HepG2 (cell line): ENCODE results near the gene GHRL. TPM values are rescaled to one million over a fixed set of nuclear protein-coding genes. Genes with fewer than 3 reads are reported as not detected.

Experiments used
- ISL2 ChIP-seq: sonication (generic); formaldehyde crosslinking; IDR thresholded peaks from 2 replicates; pipeline ENCODE4 v1.5.0; 2020; ENCODE audit warnings: missing genetic modification reagents
- MYC ChIP-seq: sonication (generic); formaldehyde crosslinking; IDR thresholded peaks from 2 replicates; pipeline ENCODE4 v1.9.0; 2021; ENCODE audit warnings: missing genetic modification reagents, borderline replicate concordance
- TEAD2 ChIP-seq: sonication (generic); formaldehyde crosslinking; IDR thresholded peaks from 2 replicates; pipeline ENCODE4 v1.9.0; 2021; ENCODE audit warnings: missing genetic modification reagents
- ZNF121 ChIP-seq: sonication (generic); formaldehyde crosslinking; IDR thresholded peaks from 2 replicates; pipeline ENCODE4 v1.5.0; 2020; ENCODE audit warnings: mild to moderate bottlenecking, missing genetic modification reagents
- ZNF138 ChIP-seq: sonication (generic); formaldehyde crosslinking; IDR thresholded peaks from 2 replicates; pipeline ENCODE4 v1.5.0; 2020; ENCODE audit warnings: mild to moderate bottlenecking, low read depth, missing genetic modification reagents
- ZNF343 ChIP-seq: sonication (generic); formaldehyde crosslinking; IDR thresholded peaks from 2 replicates; pipeline ENCODE4 v1.4.0; 2020; ENCODE audit warnings: mild to moderate bottlenecking, missing genetic modification reagents
- ZNF451 ChIP-seq: sonication (generic); formaldehyde crosslinking; IDR thresholded peaks from 2 replicates; pipeline ENCODE4 v1.5.0; 2020; ENCODE audit warnings: mild to moderate bottlenecking, missing genetic modification reagents
- ZZZ3 ChIP-seq: sonication (generic); formaldehyde crosslinking; IDR thresholded peaks from 2 replicates; pipeline ENCODE4 v1.4.0; 2020; ENCODE audit warnings: missing genetic modification reagents, mild to moderate bottlenecking, borderline replicate concordance
- polyA plus RNA-seq, 8 experiments: library from polyadenylated mRNA; depleted of rRNA in 3 of 8; stranded (reverse) in 7 of 8; unstranded in 1 of 8; fragments of >200 nt; fragmentation: Illumina TruSeq in 4 of 8; extraction: Trizol in 4 of 8; gene quantifications; 2 replicates each; pipeline versions ENCODE4 v1.2.1 to v1.2.3, GENCODE V29; 2011 to 2016; ENCODE audit warnings: low read depth in 4 of 8, missing spikeins in 1 of 8, mixed read lengths in 1 of 8; ENCODE audit not compliant: insufficient read depth in 1 of 8
- total RNA-seq, 5 experiments: library from RNA; depleted of rRNA; stranded (reverse); fragments of >200 nt; fragmentation: Illumina TruSeq; extraction: Trizol; gene quantifications; 2 replicates each; pipeline ENCODE4 v1.2.3, GENCODE V29; 2016; ENCODE audit warnings: low read depth in 1 of 5
- TF ChIP-seq, protein P1 (sequence below): sonication (generic); formaldehyde crosslinking; IDR thresholded peaks from 2 replicates; pipeline ENCODE4 v1.4.0; 2020; ENCODE audit warnings: mild to moderate bottlenecking, missing genetic modification reagents
- TF ChIP-seq, protein P2 (sequence below): sonication (generic); formaldehyde crosslinking; IDR thresholded peaks from 2 replicates; pipeline ENCODE4 v1.9.0; 2021; ENCODE audit warnings: missing genetic modification reagents, mild to moderate bottlenecking, borderline replicate concordance
- TF ChIP-seq, protein P3 (sequence below): sonication (generic); formaldehyde crosslinking; IDR thresholded peaks from 2 replicates; pipeline ENCODE4 v1.5.1; 2020; ENCODE audit warnings: missing genetic modification reagents, mild to moderate bottlenecking, borderline replicate concordance
- TF ChIP-seq, protein P4 (sequence below): sonication (generic); formaldehyde crosslinking; IDR thresholded peaks from 2 replicates; pipeline ENCODE4 v1.4.0; 2020; ENCODE audit warnings: mild to moderate bottlenecking, missing genetic modification reagents
- TF ChIP-seq, protein P5 (sequence below): sonication (generic); formaldehyde crosslinking; IDR thresholded peaks from 2 replicates; pipeline ENCODE4 v1.4.0; 2020; ENCODE audit warnings: missing genetic modification reagents, mild to moderate bottlenecking, borderline replicate concordance

The GHRL gene
- total and polyA plus RNA-seq, 2 of the 13 experiments (the other 11 are each of a cell fraction or from before 2014, with no cell fraction given), result 0.09 TPM; not detected in 1

DNA sequence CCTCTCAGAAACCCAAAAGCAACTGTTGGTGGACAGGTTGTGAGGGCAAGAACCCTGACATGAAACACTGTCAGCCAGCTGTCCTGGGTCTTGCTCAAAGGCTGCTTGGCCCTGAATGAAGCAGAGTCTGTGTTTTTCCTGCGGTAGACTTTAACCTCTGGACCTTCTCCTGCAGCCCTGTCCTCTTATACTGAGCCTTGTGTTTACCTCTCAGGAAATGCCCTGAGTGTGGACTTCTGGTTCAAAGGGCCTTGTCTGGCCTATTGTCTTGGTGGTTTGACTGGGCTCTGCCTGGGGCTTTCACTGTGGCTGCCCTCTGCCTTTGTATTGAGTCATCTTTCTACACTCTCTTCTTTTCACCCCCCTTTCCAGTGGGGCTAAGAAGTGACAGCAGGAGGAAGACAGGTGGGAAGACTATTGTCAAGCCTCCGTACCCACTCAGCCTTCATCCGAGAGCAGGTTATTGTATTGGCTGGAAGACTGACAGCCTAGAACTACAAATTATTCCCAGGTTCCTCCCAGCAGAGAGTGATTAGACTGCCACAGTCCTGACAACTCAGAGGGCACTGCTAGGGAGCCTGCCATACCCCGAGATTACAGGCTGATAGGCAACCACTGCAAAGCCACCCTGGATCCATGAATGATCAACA, 24.7 kb upstream of the GHRL start (continued):
- TF ChIP-seq, protein P1, sequence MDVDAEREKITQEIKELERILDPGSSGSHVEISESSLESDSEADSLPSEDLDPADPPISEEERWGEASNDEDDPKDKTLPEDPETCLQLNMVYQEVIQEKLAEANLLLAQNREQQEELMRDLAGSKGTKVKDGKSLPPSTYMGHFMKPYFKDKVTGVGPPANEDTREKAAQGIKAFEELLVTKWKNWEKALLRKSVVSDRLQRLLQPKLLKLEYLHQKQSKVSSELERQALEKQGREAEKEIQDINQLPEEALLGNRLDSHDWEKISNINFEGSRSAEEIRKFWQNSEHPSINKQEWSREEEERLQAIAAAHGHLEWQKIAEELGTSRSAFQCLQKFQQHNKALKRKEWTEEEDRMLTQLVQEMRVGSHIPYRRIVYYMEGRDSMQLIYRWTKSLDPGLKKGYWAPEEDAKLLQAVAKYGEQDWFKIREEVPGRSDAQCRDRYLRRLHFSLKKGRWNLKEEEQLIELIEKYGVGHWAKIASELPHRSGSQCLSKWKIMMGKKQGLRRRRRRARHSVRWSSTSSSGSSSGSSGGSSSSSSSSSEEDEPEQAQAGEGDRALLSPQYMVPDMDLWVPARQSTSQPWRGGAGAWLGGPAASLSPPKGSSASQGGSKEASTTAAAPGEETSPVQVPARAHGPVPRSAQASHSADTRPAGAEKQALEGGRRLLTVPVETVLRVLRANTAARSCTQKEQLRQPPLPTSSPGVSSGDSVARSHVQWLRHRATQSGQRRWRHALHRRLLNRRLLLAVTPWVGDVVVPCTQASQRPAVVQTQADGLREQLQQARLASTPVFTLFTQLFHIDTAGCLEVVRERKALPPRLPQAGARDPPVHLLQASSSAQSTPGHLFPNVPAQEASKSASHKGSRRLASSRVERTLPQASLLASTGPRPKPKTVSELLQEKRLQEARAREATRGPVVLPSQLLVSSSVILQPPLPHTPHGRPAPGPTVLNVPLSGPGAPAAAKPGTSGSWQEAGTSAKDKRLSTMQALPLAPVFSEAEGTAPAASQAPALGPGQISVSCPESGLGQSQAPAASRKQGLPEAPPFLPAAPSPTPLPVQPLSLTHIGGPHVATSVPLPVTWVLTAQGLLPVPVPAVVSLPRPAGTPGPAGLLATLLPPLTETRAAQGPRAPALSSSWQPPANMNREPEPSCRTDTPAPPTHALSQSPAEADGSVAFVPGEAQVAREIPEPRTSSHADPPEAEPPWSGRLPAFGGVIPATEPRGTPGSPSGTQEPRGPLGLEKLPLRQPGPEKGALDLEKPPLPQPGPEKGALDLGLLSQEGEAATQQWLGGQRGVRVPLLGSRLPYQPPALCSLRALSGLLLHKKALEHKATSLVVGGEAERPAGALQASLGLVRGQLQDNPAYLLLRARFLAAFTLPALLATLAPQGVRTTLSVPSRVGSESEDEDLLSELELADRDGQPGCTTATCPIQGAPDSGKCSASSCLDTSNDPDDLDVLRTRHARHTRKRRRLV (CRISPR knock-in tag), result no peak
- TF ChIP-seq ZNF121 (CRISPR knock-in tag) (no peak), ZNF138 (no peak), ZZZ3 (CRISPR knock-in tag) (no peak), ZNF343 (CRISPR knock-in tag) (peak; percentile 76; the same call in 1 of the 2 replicates), TEAD2 (CRISPR knock-in tag) (no peak), ZNF451 (CRISPR knock-in tag) (0 out of 2 replicates have a peak, but pooled peaks have one; percentile 40), MYC (peak; percentile 36; the same call in 1 of the 2 replicates), ISL2 (CRISPR knock-in tag) (peak; percentile 77)
- TF ChIP-seq, protein P2, sequence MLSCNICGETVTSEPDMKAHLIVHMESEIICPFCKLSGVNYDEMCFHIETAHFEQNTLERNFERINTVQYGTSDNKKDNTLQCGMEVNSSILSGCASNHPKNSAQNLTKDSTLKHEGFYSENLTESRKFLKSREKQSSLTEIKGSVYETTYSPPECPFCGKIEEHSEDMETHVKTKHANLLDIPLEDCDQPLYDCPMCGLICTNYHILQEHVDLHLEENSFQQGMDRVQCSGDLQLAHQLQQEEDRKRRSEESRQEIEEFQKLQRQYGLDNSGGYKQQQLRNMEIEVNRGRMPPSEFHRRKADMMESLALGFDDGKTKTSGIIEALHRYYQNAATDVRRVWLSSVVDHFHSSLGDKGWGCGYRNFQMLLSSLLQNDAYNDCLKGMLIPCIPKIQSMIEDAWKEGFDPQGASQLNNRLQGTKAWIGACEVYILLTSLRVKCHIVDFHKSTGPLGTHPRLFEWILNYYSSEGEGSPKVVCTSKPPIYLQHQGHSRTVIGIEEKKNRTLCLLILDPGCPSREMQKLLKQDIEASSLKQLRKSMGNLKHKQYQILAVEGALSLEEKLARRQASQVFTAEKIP (CRISPR knock-in tag), result no peak
- TF ChIP-seq, protein P3, sequence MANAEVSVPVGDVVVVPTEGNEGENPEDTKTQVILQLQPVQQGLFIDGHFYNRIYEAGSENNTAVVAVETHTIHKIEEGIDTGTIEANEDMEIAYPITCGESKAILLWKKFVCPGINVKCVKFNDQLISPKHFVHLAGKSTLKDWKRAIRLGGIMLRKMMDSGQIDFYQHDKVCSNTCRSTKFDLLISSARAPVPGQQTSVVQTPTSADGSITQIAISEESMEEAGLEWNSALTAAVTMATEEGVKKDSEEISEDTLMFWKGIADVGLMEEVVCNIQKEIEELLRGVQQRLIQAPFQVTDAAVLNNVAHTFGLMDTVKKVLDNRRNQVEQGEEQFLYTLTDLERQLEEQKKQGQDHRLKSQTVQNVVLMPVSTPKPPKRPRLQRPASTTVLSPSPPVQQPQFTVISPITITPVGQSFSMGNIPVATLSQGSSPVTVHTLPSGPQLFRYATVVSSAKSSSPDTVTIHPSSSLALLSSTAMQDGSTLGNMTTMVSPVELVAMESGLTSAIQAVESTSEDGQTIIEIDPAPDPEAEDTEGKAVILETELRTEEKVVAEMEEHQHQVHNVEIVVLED, result no peak
- TF ChIP-seq, protein P4, sequence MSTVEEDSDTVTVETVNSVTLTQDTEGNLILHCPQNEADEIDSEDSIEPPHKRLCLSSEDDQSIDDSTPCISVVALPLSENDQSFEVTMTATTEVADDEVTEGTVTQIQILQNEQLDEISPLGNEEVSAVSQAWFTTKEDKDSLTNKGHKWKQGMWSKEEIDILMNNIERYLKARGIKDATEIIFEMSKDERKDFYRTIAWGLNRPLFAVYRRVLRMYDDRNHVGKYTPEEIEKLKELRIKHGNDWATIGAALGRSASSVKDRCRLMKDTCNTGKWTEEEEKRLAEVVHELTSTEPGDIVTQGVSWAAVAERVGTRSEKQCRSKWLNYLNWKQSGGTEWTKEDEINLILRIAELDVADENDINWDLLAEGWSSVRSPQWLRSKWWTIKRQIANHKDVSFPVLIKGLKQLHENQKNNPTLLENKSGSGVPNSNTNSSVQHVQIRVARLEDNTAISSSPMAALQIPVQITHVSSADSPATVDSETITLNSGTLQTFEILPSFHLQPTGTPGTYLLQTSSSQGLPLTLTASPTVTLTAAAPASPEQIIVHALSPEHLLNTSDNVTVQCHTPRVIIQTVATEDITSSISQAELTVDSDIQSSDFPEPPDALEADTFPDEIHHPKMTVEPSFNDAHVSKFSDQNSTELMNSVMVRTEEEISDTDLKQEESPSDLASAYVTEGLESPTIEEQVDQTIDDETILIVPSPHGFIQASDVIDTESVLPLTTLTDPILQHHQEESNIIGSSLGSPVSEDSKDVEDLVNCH (CRISPR knock-in tag), result no peak
- TF ChIP-seq, protein P5, sequence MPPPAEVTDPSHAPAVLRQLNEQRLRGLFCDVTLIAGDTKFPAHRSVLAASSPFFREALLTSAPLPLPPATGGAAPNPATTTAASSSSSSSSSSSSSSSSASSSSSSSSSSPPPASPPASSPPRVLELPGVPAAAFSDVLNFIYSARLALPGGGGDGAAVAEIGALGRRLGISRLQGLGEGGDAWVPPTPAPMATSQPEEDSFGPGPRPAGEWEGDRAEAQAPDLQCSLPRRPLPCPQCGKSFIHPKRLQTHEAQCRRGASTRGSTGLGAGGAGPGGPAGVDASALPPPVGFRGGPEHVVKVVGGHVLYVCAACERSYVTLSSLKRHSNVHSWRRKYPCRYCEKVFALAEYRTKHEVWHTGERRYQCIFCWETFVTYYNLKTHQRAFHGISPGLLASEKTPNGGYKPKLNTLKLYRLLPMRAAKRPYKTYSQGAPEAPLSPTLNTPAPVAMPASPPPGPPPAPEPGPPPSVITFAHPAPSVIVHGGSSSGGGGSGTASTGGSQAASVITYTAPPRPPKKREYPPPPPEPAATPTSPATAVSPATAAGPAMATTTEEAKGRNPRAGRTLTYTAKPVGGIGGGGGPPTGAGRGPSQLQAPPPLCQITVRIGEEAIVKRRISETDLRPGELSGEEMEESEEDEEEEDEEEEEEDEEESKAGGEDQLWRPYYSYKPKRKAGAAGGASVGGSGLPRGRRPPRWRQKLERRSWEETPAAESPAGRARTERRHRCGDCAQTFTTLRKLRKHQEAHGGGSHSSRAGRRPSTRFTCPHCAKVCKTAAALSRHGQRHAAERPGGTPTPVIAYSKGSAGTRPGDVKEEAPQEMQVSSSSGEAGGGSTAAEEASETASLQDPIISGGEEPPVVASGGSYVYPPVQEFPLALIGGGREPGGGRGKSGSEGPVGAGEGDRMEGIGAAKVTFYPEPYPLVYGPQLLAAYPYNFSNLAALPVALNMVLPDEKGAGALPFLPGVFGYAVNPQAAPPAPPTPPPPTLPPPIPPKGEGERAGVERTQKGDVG, result no peak
